HepG2 (cell line): Measurements from ENCODE around the gene SOCS3. TPM values are rescaled to one million over a fixed set of nuclear protein-coding genes. Genes with fewer than 3 reads are reported as not detected.
A peak's percentile ranks its signal among the peaks of the same experiment; 100 is the strongest.

Source experiments
- ATAC-seq: fragments of 200-7000 bp; cut with Tn5 transposase; 3 replicates; pipeline ENCODE4 v1.9.1; 2020; ENCODE audit warnings: mild to moderate bottlenecking, moderate library complexity
- BruUV-seq: library from RNA; stranded (reverse); fragments of 400-500 nt; replicated peaks from 2 replicates; lab custom pipeline; 2021; lab: Mats Ljungman, UMichigan
- CTCF ChIA-PET: fragments of 300-600 bp; formaldehyde crosslinking; extraction: SDS; loops from one replicate; lab custom pipeline; 2021; ENCODE audit warnings: low total read pairs, inconsistent platforms, low intra/inter-chr PET ratio; lab: Yijun Ruan, JAX
- POLR2A ChIA-PET: fragments of 350-600 bp; sonication (Branson Sonifier 250); formaldehyde crosslinking; loops from one replicate; lab custom pipeline; 2020; ENCODE audit warnings: antibody characterized with exemption, inconsistent platforms; lab: Yijun Ruan, JAX
- DNase-seq: peaks from one replicate; pipeline ENCODE4 v3.0.0-alpha.2; 2015; ENCODE audit warnings: low spot score
- FAIRE-seq: peaks from 3 replicates; lab custom pipeline; 2011; peaks lifted over from hg19 to GRCh38; lab: Jason Lieb, UNC
- H2AFZ ChIP-seq: one replicate; pipeline ENCODE4 v1.6.1; 2011; ENCODE audit warnings: low read length, inconsistent platforms
- H3K27ac ChIP-seq: fragments of 300-600 bp; 3 replicates; pipeline ENCODE4 v1.8.0; 2011; ENCODE audit warnings: mixed run types, mild to moderate bottlenecking, mixed read lengths, low read length, inconsistent platforms; ENCODE audit not compliant: insufficient read depth; ENCODE audit errors: extremely low read length
- H3K27me3 ChIP-seq, 2 experiments: fragments of 200-600 bp in 1 of 2; 2 replicates in 1 of 2; 3 replicates in 1 of 2; pipeline versions ENCODE4 v1.6.0 to v1.8.0; 2011; ENCODE audit warnings: low read length in 2 of 2, mild to moderate bottlenecking in 2 of 2, moderate library complexity in 2 of 2, inconsistent platforms in 1 of 2; ENCODE audit not compliant: insufficient read depth in 2 of 2, control insufficient read depth in 1 of 2
- H3K36me3 ChIP-seq, 2 experiments: fragments of 200-600 bp in 1 of 2; replicated peaks in 1 of 2; 2 replicates in 1 of 2; 3 replicates in 1 of 2; pipeline versions ENCODE4 v1.5.1 to v1.8.0; 2011; ENCODE audit warnings: low read length in 2 of 2, inconsistent platforms in 1 of 2; ENCODE audit not compliant: insufficient read depth in 2 of 2, control insufficient read depth in 1 of 2
- H3K4me1 ChIP-seq: 2 replicates; pipeline ENCODE4 v1.5.1; 2012; ENCODE audit warnings: low read length, inconsistent platforms; ENCODE audit not compliant: insufficient read depth
- H3K4me2 ChIP-seq: 2 replicates; pipeline ENCODE4 v1.6.0; 2011; ENCODE audit warnings: low read depth, low read length, inconsistent platforms
- H3K4me3 ChIP-seq, 3 experiments: fragments of 200-600 bp in 1 of 3; sonication (generic), shearing (Covaris generic) in 1 of 3; replicated peaks in 1 of 3; 2 replicates each; pipeline ENCODE4 v1.5.1; 2011 to 2016; ENCODE audit warnings: low read length in 3 of 3, inconsistent platforms in 2 of 3, low read depth in 2 of 3, mild to moderate bottlenecking in 2 of 3, control low read depth in 1 of 3, mixed read lengths in 1 of 3; ENCODE audit not compliant: insufficient read depth in 1 of 3
- H3K79me2 ChIP-seq: one replicate; pipeline ENCODE4 v1.6.1; 2011; ENCODE audit warnings: low read length, inconsistent platforms; ENCODE audit not compliant: insufficient read depth
- H3K9ac ChIP-seq: 2 replicates; pipeline ENCODE4 v1.6.0; 2011; ENCODE audit warnings: mild to moderate bottlenecking, low read depth, low read length, inconsistent platforms; ENCODE audit not compliant: insufficient read depth
- H3K9me3 ChIP-seq: 2 replicates; pipeline ENCODE4 v1.5.1; 2012; ENCODE audit warnings: mild to moderate bottlenecking, low read length
- H4K20me1 ChIP-seq: 2 replicates; pipeline ENCODE4 v1.6.0; 2011; ENCODE audit warnings: inconsistent platforms, mild to moderate bottlenecking, low read length, moderate library complexity; ENCODE audit not compliant: insufficient read depth
- ARID2 ChIP-seq: sonication (generic); formaldehyde crosslinking; IDR thresholded peaks from 2 replicates; pipeline ENCODE4 v1.8.1; 2022; ENCODE audit warnings: mild to moderate bottlenecking, missing genetic modification reagents, borderline replicate concordance
- DNMT1 ChIP-seq: sonication (generic); formaldehyde crosslinking; IDR thresholded peaks from 2 replicates; pipeline ENCODE4 v1.5.1; 2020; ENCODE audit warnings: mild to moderate bottlenecking, missing genetic modification reagents
- ISL2 ChIP-seq: sonication (generic); formaldehyde crosslinking; IDR thresholded peaks from 2 replicates; pipeline ENCODE4 v1.5.0; 2020; ENCODE audit warnings: missing genetic modification reagents
- KDM5B ChIP-seq: sonication (generic); formaldehyde crosslinking; IDR thresholded peaks from 2 replicates; pipeline ENCODE4 v1.4.0; 2020; ENCODE audit warnings: missing genetic modification reagents, mild to moderate bottlenecking, borderline replicate concordance
- MAFK ChIP-seq, 2 experiments: IDR thresholded peaks in 1 of 2; conservative IDR thresholded peaks in 1 of 2; 2 replicates each; pipeline ENCODE4 v1.6.1; 2011; ENCODE audit warnings: improper control_type of control experiment in 2 of 2, low read length in 2 of 2
- RORA ChIP-seq: sonication (generic); formaldehyde crosslinking; IDR thresholded peaks from 2 replicates; pipeline ENCODE4 v1.5.0; 2020; ENCODE audit warnings: mild to moderate bottlenecking, missing genetic modification reagents, moderate library complexity
- SAP130 ChIP-seq: IDR thresholded peaks from 2 replicates; pipeline ENCODE4 v1.6.1; 2016; ENCODE audit warnings: low read depth
- SIN3B ChIP-seq: fragments of 150-350 bp; IDR thresholded peaks from 2 replicates; pipeline ENCODE4 v1.6.1; 2014; ENCODE audit warnings: low read length
- WIZ ChIP-seq: sonication (generic); formaldehyde crosslinking; IDR thresholded peaks from 2 replicates; pipeline ENCODE4 v1.5.1; 2020; ENCODE audit warnings: mild to moderate bottlenecking, missing genetic modification reagents
- ZNF337 ChIP-seq: sonication (generic); formaldehyde crosslinking; IDR thresholded peaks from 2 replicates; pipeline ENCODE4 v1.5.1; 2020; ENCODE audit warnings: missing genetic modification reagents, low read depth, mild to moderate bottlenecking, borderline replicate concordance
- ZNF431 ChIP-seq: sonication (generic); formaldehyde crosslinking; IDR thresholded peaks from 2 replicates; pipeline ENCODE4 v1.9.0; 2022; ENCODE audit warnings: missing genetic modification reagents, low read depth, mild to moderate bottlenecking, borderline replicate concordance
- ZNF501 ChIP-seq: sonication (generic); formaldehyde crosslinking; IDR thresholded peaks from 2 replicates; pipeline ENCODE4 v1.5.1; 2020; ENCODE audit warnings: mild to moderate bottlenecking, moderate library complexity, missing genetic modification reagents
- ZNF546 ChIP-seq: sonication (generic); formaldehyde crosslinking; conservative IDR thresholded peaks from 2 replicates; pipeline ENCODE4 v1.8.1; 2023; ENCODE audit warnings: mild to moderate bottlenecking, missing genetic modification reagents
- ZNF605 ChIP-seq: sonication (generic); formaldehyde crosslinking; IDR thresholded peaks from 2 replicates; pipeline ENCODE4 v1.8.0; 2022; ENCODE audit warnings: mild to moderate bottlenecking, missing genetic modification reagents
- ZNF7 ChIP-seq: IDR thresholded peaks from 2 replicates; pipeline ENCODE4 v1.6.1; 2016; ENCODE audit warnings: missing biosample characterization, missing genetic modification reagents
- ZNF780A ChIP-seq: sonication (generic); formaldehyde crosslinking; IDR thresholded peaks from 2 replicates; pipeline ENCODE4 v1.8.0; 2022; ENCODE audit warnings: mild to moderate bottlenecking, missing genetic modification reagents, moderate library complexity
- ZNF850 ChIP-seq: sonication (generic); formaldehyde crosslinking; conservative IDR thresholded peaks from 2 replicates; pipeline ENCODE4 v1.9.0; 2021; ENCODE audit warnings: mild to moderate bottlenecking, missing genetic modification reagents
- WGBS: methylation state at CpG from one replicate; pipeline ENCODE4 v1.1.6; 2017; ENCODE audit warnings: low lambda C conversion rate; 5-methylcytosine and 5-hydroxymethylcytosine counted together
- in situ Hi-C: cut with HindIII; loops from 2 replicates; pipeline ENCODE4 v1.10.0; 2017; ENCODE audit warnings: low pct_unique_long_range_greater_than_20kb; ENCODE audit not compliant: extremely low pct_ligation_motif_present
- intact Hi-C: fragments of 100-400 bp; cut with micrococcal nuclease; formaldehyde crosslinking; loops from one replicate; pipeline ENCODE4 v1.10.0; 2022; ENCODE audit not compliant: unreplicated experiment
- polyA plus RNA-seq, 8 experiments: library from polyadenylated mRNA; depleted of rRNA in 3 of 8; stranded (reverse) in 7 of 8; unstranded in 1 of 8; fragments of >200 nt; fragmentation: Illumina TruSeq in 4 of 8; extraction: Trizol in 4 of 8; gene quantifications; 2 replicates each; pipeline versions ENCODE4 v1.2.1 to v1.2.3, GENCODE V29; 2011 to 2016; ENCODE audit warnings: low read depth in 4 of 8, missing spikeins in 1 of 8, mixed read lengths in 1 of 8; ENCODE audit not compliant: insufficient read depth in 1 of 8
- total RNA-seq, 5 experiments: library from RNA; depleted of rRNA; stranded (reverse); fragments of >200 nt; fragmentation: Illumina TruSeq; extraction: Trizol; gene quantifications; 2 replicates each; pipeline ENCODE4 v1.2.3, GENCODE V29; 2016; ENCODE audit warnings: low read depth in 1 of 5
- TF ChIP-seq, protein P1 (sequence below): IDR thresholded peaks from 2 replicates; pipeline ENCODE4 v1.6.1; 2018; ENCODE audit warnings: missing genetic modification reagents, mild to moderate bottlenecking, missing compliant biosample characterization

Gene SOCS3
- total and polyA plus RNA-seq, 2 of the 13 experiments (the other 11 are each of a cell fraction or from before 2014, with no cell fraction given): 0.77 to 2.4 TPM

DNA sequence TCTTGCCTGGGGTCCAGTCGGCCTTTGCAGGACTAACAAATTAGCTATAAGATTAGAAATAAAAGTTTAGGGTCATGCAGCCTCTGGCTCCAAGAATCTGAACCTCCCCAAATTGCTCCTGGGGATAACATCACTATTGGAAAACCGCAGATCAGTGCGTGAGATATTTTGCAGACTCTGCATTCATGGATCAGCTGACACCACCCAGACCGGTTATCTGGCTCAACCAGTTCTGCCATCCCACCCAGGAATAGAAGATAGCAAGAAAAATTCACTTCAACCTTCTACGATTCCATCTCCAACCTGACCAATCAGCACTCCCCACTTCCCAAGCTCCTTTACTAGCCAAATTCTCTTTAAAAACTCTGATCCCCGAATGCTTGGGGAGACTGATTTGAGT lies 14.3 kb upstream of the SOCS3 start:
- intact Hi-C loops: loop anchor here (2.0 to 10.0 kb wide), 2 partner anchors 13 to 59 kb away; partner anchors contain the start of gene SOCS3
- CTCF ChIA-PET: no interaction called here
- in situ Hi-C loops: no loop called here

GRCh38 chr17:78372841-78373240 lies 13.0 kb upstream of the SOCS3 start:
- POLR2A ChIA-PET: interaction anchor here (1.1 to 1.6 kb wide), 3 partner anchors 9 to 44 kb away, joined by 3 to 4 read pairs (median 3); no protein-coding TSS in a partner anchor
- in situ Hi-C loops (no loop called here), intact Hi-C loops (loop anchor here (10.0 kb wide), 1 partner anchor 58 kb away; no protein-coding TSS in a partner anchor)
- Histone ChIP-seq H3K79me2 (no peaks in the 10 kb centered on the region), H3K4me1 (peaks cover 51% of the 10 kb centered on the region), H2AFZ (peak overlapping the region; percentile 4), H3K9me3 (no peaks in the 10 kb centered on the region), H3K36me3 (no peaks in the 10 kb centered on the region), H4K20me1 (no peaks in the 10 kb centered on the region), H3K4me3 (peak overlapping the region in 1 of 3 experiments; percentile 25; a peak in 1 of 6 replicates), H3K27ac (no peak overlapping the region), H3K9ac (no peak overlapping the region), H3K4me2 (peak overlapping the region; percentile 59), H3K27me3 (peaks cover 5 to 36% of the 10 kb centered on the region in 2 experiments; a peak in 4 of 5 replicates)
- FAIRE-seq (no peak), ATAC-seq (peak; percentile 57), DNase-seq (no peak)
- 10% methylated on average over 5 of the region's 5 CpGs for WGBS
- no TSS peak for BruUV-seq
- CTCF ChIA-PET: no interaction called here
- TF ChIP-seq DNMT1 (CRISPR knock-in tag) (0 out of 2 replicates have a peak, but pooled peaks have one; percentile 31), ZNF501 (CRISPR knock-in tag) (0 out of 2 replicates have a peak, but pooled peaks have one; percentile 30), ZNF7 (CRISPR knock-in tag) (no peak), SIN3B (no peak), MAFK (conservative IDR thresholded peaks at IDR 0.05 in 1 of 2, IDR thresholded peaks at IDR 0.05 in 1 of 2; ENCODE audit: low read length in 2 of 2) (no peak), SAP130 (CRISPR knock-in tag) (0 out of 2 replicates have a peak, but pooled peaks have one; percentile 11), RORA (CRISPR knock-in tag) (no peak), ZNF605 (CRISPR knock-in tag) (no peak), ZNF850 (no peak), ISL2 (CRISPR knock-in tag) (no peak), WIZ (CRISPR knock-in tag) (0 out of 2 replicates have a peak, but pooled peaks have one; percentile 49), ZNF431 (no peak), KDM5B (CRISPR knock-in tag) (0 out of 2 replicates have a peak, but pooled peaks have one; percentile 45), ZNF780A (CRISPR knock-in tag) (no peak), ARID2 (CRISPR knock-in tag) (0 out of 2 replicates have a peak, but pooled peaks have one; percentile 45), ZNF546 (CRISPR knock-in tag) (no peak)
- TF ChIP-seq, protein P1, sequence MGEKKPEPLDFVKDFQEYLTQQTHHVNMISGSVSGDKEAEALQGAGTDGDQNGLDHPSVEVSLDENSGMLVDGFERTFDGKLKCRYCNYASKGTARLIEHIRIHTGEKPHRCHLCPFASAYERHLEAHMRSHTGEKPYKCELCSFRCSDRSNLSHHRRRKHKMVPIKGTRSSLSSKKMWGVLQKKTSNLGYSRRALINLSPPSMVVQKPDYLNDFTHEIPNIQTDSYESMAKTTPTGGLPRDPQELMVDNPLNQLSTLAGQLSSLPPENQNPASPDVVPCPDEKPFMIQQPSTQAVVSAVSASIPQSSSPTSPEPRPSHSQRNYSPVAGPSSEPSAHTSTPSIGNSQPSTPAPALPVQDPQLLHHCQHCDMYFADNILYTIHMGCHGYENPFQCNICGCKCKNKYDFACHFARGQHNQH (CRISPR knock-in tag): no peak

More for the DNA sequence above, 14.3 kb upstream of the SOCS3 start:
- peaks cover 5% of the 10 kb centered on the region for H3K79me2 ChIP-seq
- H3K9ac ChIP-seq: no peak overlapping the region
- no peak overlapping the region for H2AFZ ChIP-seq
- DNase-seq (no peak), FAIRE-seq (no peak), ATAC-seq (no peak)
- 75% methylated on average over 6 of the region's 6 CpGs for WGBS
- H3K4me1 ChIP-seq: peaks cover 56% of the 10 kb centered on the region
- H3K9me3 ChIP-seq: no peaks in the 10 kb centered on the region
- no peaks in the 10 kb centered on the region for H4K20me1 ChIP-seq
- H3K36me3 ChIP-seq: no peaks in the 10 kb centered on the region
- peaks cover 2 to 24% of the 10 kb centered on the region in 2 experiments; a peak in 2 of 5 replicates for H3K27me3 ChIP-seq
- no peak overlapping the region for H3K4me2 ChIP-seq
- POLR2A ChIA-PET: interaction anchor here (1.1 to 2.2 kb wide), 4 partner anchors 10 to 48 kb away, joined by 3 to 13 read pairs (median 8); no protein-coding TSS in a partner anchor
- no TSS peak for BruUV-seq
- H3K27ac ChIP-seq: no peak overlapping the region
- H3K4me3 ChIP-seq: no peak overlapping the region
- TF ChIP-seq ZNF337 (CRISPR knock-in tag): no peak
- TF ChIP-seq MAFK (conservative IDR thresholded peaks at IDR 0.05 in 1 of 2, IDR thresholded peaks at IDR 0.05 in 1 of 2; ENCODE audit: low read length in 2 of 2): 0 out of 4 replicates have a peak, but pooled peaks of 1 of the 2 experiments have one; percentile 3
